H7 (cell line): Measurements from ENCODE around the gene NUP98. TPM values are rescaled to one million over a fixed set of nuclear protein-coding genes. Genes with fewer than 3 reads are reported as not detected.

Experiments
- DNase-seq: peaks from one replicate; pipeline ENCODE4 v3.0.0; 2012
- H3K27me3 ChIP-seq: 2 replicates; pipeline ENCODE4 v1.6.0; 2011; ENCODE audit warnings: mild to moderate bottlenecking, low read length; ENCODE audit not compliant: control insufficient read depth, insufficient read depth
- H3K36me3 ChIP-seq: replicated peaks from 2 replicates; pipeline ENCODE4 v1.5.1; 2011; ENCODE audit warnings: low read length; ENCODE audit not compliant: control insufficient read depth, insufficient read depth
- H3K4me3 ChIP-seq: 2 replicates; pipeline ENCODE4 v1.5.1; 2011; ENCODE audit warnings: low read depth, mild to moderate bottlenecking, control low read depth, low read length, moderate library complexity; ENCODE audit not compliant: insufficient read depth
- total RNA-seq: library from RNA; depleted of rRNA; stranded (reverse); fragments of >200 nt; shearing (Covaris generic); gene quantifications from 2 replicates; pipeline ENCODE4 v1.2.3, GENCODE V29; 2014

NUP98 gene
- total RNA-seq, 1 experiment from 2014 or later = 132 TPM

DNA sequence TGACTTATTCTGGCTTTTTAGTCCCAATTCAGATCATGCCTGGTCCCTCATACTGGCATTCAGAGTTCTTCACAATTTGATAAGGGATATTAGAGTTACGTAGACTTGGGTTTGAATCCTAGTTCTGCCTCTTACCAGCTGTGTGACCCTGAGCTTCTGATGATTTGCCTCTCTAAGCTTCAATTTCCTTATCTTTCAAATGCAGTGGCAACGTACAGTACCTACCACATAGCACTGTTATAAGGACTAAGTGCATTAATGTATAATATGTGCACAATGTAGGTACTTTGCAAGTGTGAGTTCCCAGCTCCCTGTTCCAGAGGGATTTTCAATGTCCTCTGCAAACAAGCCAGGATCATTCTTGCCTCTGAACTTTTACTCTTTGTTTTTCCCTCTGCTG, 36.1 kb upstream of the NUP98 start:
- no peak for DNase-seq
- Histone ChIP-seq H3K36me3 (peaks cover 2% of the 10 kb centered on the region; the same call in 1 of the 2 replicates), H3K4me3 (no peak overlapping the region), H3K27me3 (no peaks in the 10 kb centered on the region)

GRCh38 chr11:3832816-3833215, 35.5 kb upstream of the NUP98 start:
- H3K27me3 ChIP-seq = no peaks in the 10 kb centered on the region
- H3K4me3 ChIP-seq = no peak overlapping the region
- H3K36me3 ChIP-seq = peaks cover 4% of the 10 kb centered on the region
- DNase-seq = no peak

DNA sequence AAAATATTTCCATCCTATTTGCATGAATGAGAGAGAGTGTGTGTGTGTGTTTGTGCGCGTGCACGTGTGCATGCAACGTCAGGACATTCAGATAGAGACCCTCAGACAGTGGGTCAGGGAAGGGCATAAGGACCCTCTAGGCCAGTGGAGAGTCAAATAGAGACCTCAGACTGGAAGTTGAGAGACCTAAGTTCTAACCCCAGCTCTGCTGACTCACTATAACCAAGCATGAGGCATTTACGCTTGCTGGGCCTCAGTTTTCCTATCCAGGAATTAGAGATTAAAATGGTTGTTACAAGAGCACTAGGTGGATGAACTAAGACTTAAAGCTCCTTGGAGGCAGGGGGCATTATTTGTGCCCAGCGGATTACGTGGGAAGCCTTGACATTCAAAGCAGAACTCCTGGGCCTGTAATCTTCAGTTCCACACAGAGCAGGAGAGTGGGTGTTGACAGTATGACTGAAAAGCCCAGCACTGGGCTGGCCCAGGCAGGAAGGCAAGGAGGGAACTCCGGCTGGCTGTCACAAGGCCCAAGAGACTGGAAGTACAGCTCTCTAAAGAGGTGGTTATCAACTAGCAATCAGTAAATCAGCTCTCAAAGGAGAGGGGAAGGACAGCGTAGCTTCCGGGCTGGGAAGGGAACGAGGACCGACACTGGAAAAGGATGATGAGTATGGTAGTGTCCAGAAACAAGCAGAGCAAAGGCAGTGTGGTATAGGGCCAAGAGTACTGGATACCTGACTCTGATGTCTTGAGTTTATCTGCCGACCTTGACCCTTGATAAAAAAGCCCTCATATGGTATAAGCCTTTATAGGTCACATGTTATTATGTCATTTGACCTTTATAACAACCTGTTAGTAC, 34.3 kb upstream of the NUP98 start:
- H3K4me3 ChIP-seq = no peak overlapping the region
- H3K27me3 ChIP-seq = no peaks in the 10 kb centered on the region
- H3K36me3 ChIP-seq = peaks cover 6% of the 10 kb centered on the region
- no peak for DNase-seq

DNA sequence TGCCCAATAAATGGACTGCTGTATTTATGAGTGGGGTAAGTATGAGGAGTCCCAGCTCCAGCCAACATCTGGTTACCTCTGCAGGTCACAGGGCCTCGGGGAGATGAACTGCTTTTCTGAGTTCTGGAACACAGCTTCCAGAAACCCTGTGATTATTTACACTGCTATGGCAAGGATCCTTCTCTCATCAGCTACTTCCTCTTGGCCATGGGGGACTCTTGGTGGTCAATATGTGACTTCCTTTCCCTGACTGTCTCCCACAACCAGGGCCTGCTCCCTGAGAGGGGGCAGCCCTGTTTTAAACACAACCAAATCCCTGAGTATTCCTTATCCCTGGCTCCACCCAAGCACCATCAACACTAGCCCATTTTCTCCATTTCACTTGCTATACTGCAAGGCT, 33.4 kb upstream of the NUP98 start:
- Histone ChIP-seq H3K36me3 (peaks cover 10% of the 10 kb centered on the region), H3K27me3 (no peaks in the 10 kb centered on the region), H3K4me3 (no peak overlapping the region)
- no peak for DNase-seq

DNA sequence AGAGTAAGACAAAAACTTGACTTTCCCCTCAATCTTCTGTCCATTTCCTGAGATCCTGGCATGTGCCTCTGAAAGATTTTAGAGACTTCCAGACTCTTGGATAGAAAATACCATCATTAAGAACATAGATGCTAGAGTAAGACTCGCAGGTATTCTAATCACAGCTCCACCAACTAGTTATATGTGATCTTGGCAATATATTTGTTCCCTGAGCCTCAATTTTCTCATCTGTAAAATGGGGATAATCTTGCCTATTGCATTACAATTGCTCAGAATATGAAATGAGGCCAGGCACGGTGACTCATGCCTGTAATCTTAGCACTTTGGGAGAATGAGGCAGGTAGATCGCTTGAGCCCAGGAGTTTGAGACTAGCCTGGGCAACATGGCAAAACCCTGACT, 32.7 kb upstream of the NUP98 start:
- no peak overlapping the region for H3K4me3 ChIP-seq
- H3K36me3 ChIP-seq = peaks cover 10% of the 10 kb centered on the region
- no peak for DNase-seq
- H3K27me3 ChIP-seq = no peaks in the 10 kb centered on the region

GRCh38 chr11:3827434-3828186, 30.3 kb upstream of the NUP98 start:
- DNase-seq = no peak
- H3K36me3 ChIP-seq = peaks cover 10% of the 10 kb centered on the region
- H3K4me3 ChIP-seq = no peak overlapping the region
- no peaks in the 10 kb centered on the region for H3K27me3 ChIP-seq

- H3K36me3 ChIP-seq = peaks cover 10% of the 10 kb centered on the region
- no peak overlapping the region for H3K4me3 ChIP-seq
- peak; percentile 86 for DNase-seq
- no peaks in the 10 kb centered on the region for H3K27me3 ChIP-seq
These were observed 29.4 kb upstream of the NUP98 start for GRCh38 chr11:3826721-3827120.

DNA sequence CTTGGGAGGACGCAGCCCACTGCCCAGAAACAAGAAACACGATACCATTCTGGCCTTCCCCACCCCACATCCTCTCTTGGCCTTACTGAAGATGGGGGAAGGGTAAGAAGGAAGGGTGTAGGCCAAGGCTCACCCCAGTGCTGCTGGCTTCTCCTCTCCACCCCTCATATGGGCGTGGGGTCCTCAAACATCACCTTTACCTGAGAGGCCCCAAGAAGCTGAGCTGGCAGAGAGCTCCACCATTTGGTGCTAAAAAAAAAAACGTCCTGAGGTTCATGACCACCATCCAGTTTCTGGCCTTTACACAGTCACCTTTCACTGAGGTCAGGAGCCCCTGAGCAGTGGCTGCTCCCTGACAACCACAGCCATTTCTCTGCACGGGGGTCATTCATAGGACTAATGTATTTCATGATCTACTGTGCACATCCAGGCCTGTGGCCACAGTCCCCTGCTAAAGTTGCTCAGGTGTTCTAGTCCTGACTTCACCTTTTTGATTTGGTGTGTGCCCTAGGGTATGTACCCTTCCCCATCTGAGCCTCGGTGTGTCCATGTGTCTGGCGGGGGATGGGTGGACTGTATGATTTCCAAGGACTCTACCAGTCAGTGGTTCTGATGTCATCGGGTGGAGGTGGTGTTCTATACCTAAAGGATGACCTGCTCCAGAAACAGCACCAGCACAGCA, 28.3 kb upstream of the NUP98 start:
- Histone ChIP-seq H3K36me3 (peaks cover 9% of the 10 kb centered on the region), H3K4me3 (no peak overlapping the region), H3K27me3 (no peaks in the 10 kb centered on the region)
- DNase-seq = no peak

- peak; percentile 93 for DNase-seq
- no peak overlapping the region for H3K4me3 ChIP-seq
- H3K36me3 ChIP-seq = peaks cover 8% of the 10 kb centered on the region
- no peaks in the 10 kb centered on the region for H3K27me3 ChIP-seq
These were observed 27.5 kb upstream of the NUP98 start for GRCh38 chr11:3824714-3825472.

- Histone ChIP-seq H3K27me3 (no peaks in the 10 kb centered on the region), H3K36me3 (peaks cover 8% of the 10 kb centered on the region), H3K4me3 (no peak overlapping the region)
- DNase-seq = no peak
These were observed 26.6 kb upstream of the NUP98 start for GRCh38 chr11:3823762-3824506.

- peaks cover 8% of the 10 kb centered on the region for H3K36me3 ChIP-seq
- no peak for DNase-seq
- H3K27me3 ChIP-seq = no peaks in the 10 kb centered on the region
- no peak overlapping the region for H3K4me3 ChIP-seq
These were observed 25.9 kb upstream of the NUP98 start for GRCh38 chr11:3823303-3823702.

DNA sequence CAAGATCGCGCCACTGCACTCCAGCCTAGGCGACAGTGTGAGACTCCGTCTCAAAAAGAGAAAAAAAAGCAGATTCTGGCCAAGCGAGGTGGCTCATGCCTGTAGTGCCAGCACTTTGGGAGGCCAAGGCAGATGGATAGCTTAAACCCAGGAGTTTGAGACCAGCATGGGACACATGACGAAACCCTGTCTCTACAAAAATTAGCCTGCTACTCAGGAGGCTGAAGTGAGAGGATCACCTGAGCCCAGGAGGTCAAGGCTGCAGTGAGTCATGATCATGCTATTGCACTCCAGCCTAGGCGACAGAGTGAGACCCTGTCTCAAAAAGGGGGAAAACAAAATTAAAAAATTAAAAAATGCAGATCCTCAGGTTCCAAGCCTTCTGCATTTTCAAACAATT, 25.0 kb upstream of the NUP98 start:
- DNase-seq = no peak
- H3K4me3 ChIP-seq = no peak overlapping the region
- H3K36me3 ChIP-seq = peaks cover 5% of the 10 kb centered on the region

DNA sequence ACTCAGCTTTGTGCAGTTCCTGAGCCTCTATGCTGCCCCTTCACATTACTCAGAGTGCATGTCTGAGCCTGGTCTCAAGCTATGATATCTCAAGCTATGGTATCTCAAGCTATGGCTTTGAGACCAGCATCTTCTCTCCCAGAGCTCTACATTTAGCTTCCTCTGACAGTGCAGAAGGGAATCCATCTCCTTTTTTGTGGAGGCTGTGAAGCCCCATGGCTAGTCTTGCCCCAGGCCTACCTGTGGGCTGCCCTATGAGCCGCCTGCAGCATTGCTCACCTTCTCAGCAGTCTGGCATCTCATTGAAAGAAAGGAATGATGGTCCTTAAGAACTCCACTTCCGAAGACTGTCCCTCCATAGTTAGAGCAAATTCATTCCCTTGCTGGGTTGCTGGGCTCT, 23.6 kb upstream of the NUP98 start:
- H3K27me3 ChIP-seq = no peaks in the 10 kb centered on the region
- H3K36me3 ChIP-seq = peaks cover under 1% of the 10 kb centered on the region
- no peak for DNase-seq
- H3K4me3 ChIP-seq = no peak overlapping the region

More for the DNA sequence above, 25.0 kb upstream of the NUP98 start:
- H3K27me3 ChIP-seq = no peaks in the 10 kb centered on the region
